AG08395 (cell line): ENCODE results near the gene SLC25A12.
A peak's percentile ranks its signal among the peaks of the same experiment; 100 is the strongest.
"Not testable (repeated sequence)": the region's sequence is repeated elsewhere in the genome, so short reads cannot be mapped to it uniquely, and the experiment has no call there.

ENCODE experiments used
- DNase-seq: peaks from one replicate; pipeline ENCODE4 v3.0.0; 2012; ENCODE audit warnings: mixed read lengths, low spot score

The SLC25A12 gene

GRCh38 chr2:171893824-171894611 lies at the start of gene SLC25A12:
SLC25A12 (minus strand) TSS chr2:171894244; CDS start chr2:171894214, 30 bp downstream.
- peak; percentile 90 for DNase-seq

GRCh38 chr2:171941316-171941699 lies 47.3 kb upstream of the SLC25A12 start:
- DNase-seq: no peak

- DNase-seq: no peak
These were observed 45.7 kb upstream of the SLC25A12 start for GRCh38 chr2:171939743-171940071.

GRCh38 chr2:171939058-171939742 lies 45.2 kb upstream of the SLC25A12 start:
- no peak for DNase-seq

- no peak for DNase-seq
These were observed 36.3 kb upstream of the SLC25A12 start for GRCh38 chr2:171930385-171930784.

- no peak for DNase-seq
These were observed 30.3 kb upstream of the SLC25A12 start for GRCh38 chr2:171924170-171924942.

GRCh38 chr2:171923206-171923605 lies 29.2 kb upstream of the SLC25A12 start:
- peak; percentile 5 for DNase-seq

- DNase-seq: peak; percentile 98
These were observed 28.4 kb upstream of the SLC25A12 start, which contains the start of gene HAT1 for GRCh38 chr2:171922230-171923022. HAT1 (plus strand) TSS chr2:171922461; CDS start chr2:171922501, 40 bp downstream.

- DNase-seq: no peak
These were observed 27.9 kb upstream of the SLC25A12 start for GRCh38 chr2:171921970-171922229.

GRCh38 chr2:171919453-171919852 lies 25.4 kb upstream of the SLC25A12 start:
- DNase-seq: no peak

- DNase-seq: no peak
These were observed 19.5 kb upstream of the SLC25A12 start for GRCh38 chr2:171913517-171913916.

GRCh38 chr2:171910494-171910893 lies 16.4 kb upstream of the SLC25A12 start:
- DNase-seq: no peak

GRCh38 chr2:171909266-171909665 lies 15.2 kb upstream of the SLC25A12 start:
- DNase-seq: no peak

- no peak for DNase-seq
These were observed 14.2 kb upstream of the SLC25A12 start for GRCh38 chr2:171908235-171908634.

- DNase-seq: no peak
These were observed 8.9 kb upstream of the SLC25A12 start for GRCh38 chr2:171902840-171903420.

- DNase-seq: not testable (repeated sequence)
These were observed 5.7 kb upstream of the SLC25A12 start for GRCh38 chr2:171899623-171900282.

GRCh38 chr2:171895786-171896185 lies 1.7 kb upstream of the SLC25A12 start:
- DNase-seq: peak; percentile 18

GRCh38 chr2:171894612-171894947 lies 536 bp upstream of the SLC25A12 start:
- no peak for DNase-seq

- peak; percentile 5 for DNase-seq
These were observed 734 bp downstream of the SLC25A12 start for GRCh38 chr2:171893196-171893823.

- DNase-seq: no peak
These were observed 4.2 kb downstream of the SLC25A12 start for GRCh38 chr2:171889808-171890207.

- DNase-seq: no peak
These were observed 4.7 kb downstream of the SLC25A12 start for GRCh38 chr2:171889333-171889732.
